H9 (cell line): ENCODE results near the gene ZNF564. TPM values are rescaled to one million over a fixed set of nuclear protein-coding genes. Genes with fewer than 3 reads are reported as not detected.

Experiments
- DNase-seq: peaks from one replicate; pipeline ENCODE4 v3.0.0-alpha.2; 2017
- H2AFZ ChIP-seq: one replicate; pipeline ENCODE4 v1.6.1; 2013; ENCODE audit warnings: mild to moderate bottlenecking, low read length, control low read depth, moderate library complexity
- H2AK5ac ChIP-seq: 2 replicates; pipeline ENCODE4 v1.6.1; 2013; ENCODE audit warnings: low read length, control low read depth, mixed read lengths; ENCODE audit not compliant: insufficient read length
- H2BK120ac ChIP-seq: one replicate; pipeline ENCODE4 v1.6.1; 2013; ENCODE audit warnings: low read depth, mild to moderate bottlenecking, low read length, control low read depth, inconsistent platforms; ENCODE audit not compliant: poor library complexity, severe bottlenecking
- H2BK12ac ChIP-seq: 2 replicates; pipeline ENCODE4 v1.6.1; 2013; ENCODE audit warnings: low read length, control low read depth, mixed read lengths, low read depth; ENCODE audit not compliant: insufficient read length
- H2BK15ac ChIP-seq: 2 replicates; pipeline ENCODE4 v1.6.1; 2013; ENCODE audit warnings: low read depth, low read length, control low read depth
- H2BK20ac ChIP-seq: one replicate; pipeline ENCODE4 v1.6.1; 2013; ENCODE audit warnings: low read depth, mild to moderate bottlenecking, low read length, control low read depth, inconsistent platforms; ENCODE audit not compliant: poor library complexity, severe bottlenecking
- H2BK5ac ChIP-seq: 2 replicates; pipeline ENCODE4 v1.6.1; 2013; ENCODE audit warnings: low read length, control low read depth, mixed read lengths; ENCODE audit not compliant: insufficient read length
- H3K14ac ChIP-seq: 2 replicates; pipeline ENCODE4 v1.6.1; 2013; ENCODE audit warnings: low read length, control low read depth; ENCODE audit not compliant: insufficient read depth
- H3K18ac ChIP-seq: 2 replicates; pipeline ENCODE4 v1.6.1; 2013; ENCODE audit warnings: low read depth, mild to moderate bottlenecking, mixed read lengths, low read length, control low read depth; ENCODE audit not compliant: insufficient read length
- H3K23ac ChIP-seq: 2 replicates; pipeline ENCODE4 v1.6.1; 2013; ENCODE audit warnings: low read length, control low read depth, mixed read lengths, low read depth; ENCODE audit not compliant: insufficient read length
- H3K23me2 ChIP-seq: 2 replicates; pipeline ENCODE4 v1.6.1; 2013; ENCODE audit warnings: low read depth, mild to moderate bottlenecking, mixed read lengths, low read length, control low read depth; ENCODE audit not compliant: insufficient read length, poor library complexity, severe bottlenecking
- H3K27ac ChIP-seq: 2 replicates; pipeline ENCODE4 v1.5.1; 2013; ENCODE audit warnings: low read length, control low read depth, mixed read lengths, low read depth; ENCODE audit not compliant: insufficient read length
- H3K27me3 ChIP-seq: 2 replicates; pipeline ENCODE4 v1.6.1; 2013; ENCODE audit warnings: low read length, control low read depth, inconsistent platforms; ENCODE audit not compliant: insufficient read depth
- H3K4ac ChIP-seq: 2 replicates; pipeline ENCODE4 v1.6.1; 2013; ENCODE audit warnings: low read depth, mild to moderate bottlenecking, control low read depth, inconsistent platforms, low read length, moderate library complexity
- H3K4me1 ChIP-seq: 2 replicates; pipeline ENCODE4 v1.6.1; 2013; ENCODE audit warnings: low read length, control low read depth, inconsistent platforms; ENCODE audit not compliant: insufficient read depth
- H3K4me2 ChIP-seq: 2 replicates; pipeline ENCODE4 v1.6.1; 2013; ENCODE audit warnings: low read length, control low read depth, mixed read lengths; ENCODE audit not compliant: insufficient read length, insufficient read depth
- H3K56ac ChIP-seq: 2 replicates; pipeline ENCODE4 v1.6.1; 2013; ENCODE audit warnings: low read depth, mild to moderate bottlenecking, mixed read lengths, low read length, control low read depth; ENCODE audit not compliant: insufficient read length
- H3K79me1 ChIP-seq: 2 replicates; pipeline ENCODE4 v1.6.1; 2013; ENCODE audit warnings: low read depth, mild to moderate bottlenecking, moderate library complexity, low read length, control low read depth, inconsistent platforms; ENCODE audit not compliant: insufficient read depth, poor library complexity, severe bottlenecking
- H3K79me2 ChIP-seq: 2 replicates; pipeline ENCODE4 v1.6.1; 2013; ENCODE audit warnings: low read length, control low read depth, inconsistent platforms; ENCODE audit not compliant: insufficient read depth
- H3K9ac ChIP-seq: 2 replicates; pipeline ENCODE4 v1.6.1; 2013; ENCODE audit warnings: low read length, control low read depth, mixed read lengths; ENCODE audit not compliant: insufficient read length; ENCODE audit errors: extremely low read depth
- H3K9me3 ChIP-seq: one replicate; pipeline ENCODE4 v1.6.1; 2013; ENCODE audit warnings: low read depth, low read length, inconsistent platforms; ENCODE audit not compliant: control insufficient read depth
- H3T11ph ChIP-seq: one replicate; pipeline ENCODE4 v1.6.1; 2013; ENCODE audit warnings: mild to moderate bottlenecking, low read length, control low read depth, inconsistent platforms
- H4K20me1 ChIP-seq: one replicate; pipeline ENCODE4 v1.6.1; 2013; ENCODE audit not compliant: control insufficient read depth, insufficient read length, insufficient read depth
- H4K5ac ChIP-seq: 2 replicates; pipeline ENCODE4 v1.6.1; 2013; ENCODE audit warnings: low read depth, mild to moderate bottlenecking, mixed read lengths, low read length, control low read depth; ENCODE audit not compliant: insufficient read length
- H4K8ac ChIP-seq: replicated peaks from 2 replicates; pipeline ENCODE4 v1.6.1; 2013; ENCODE audit warnings: low read length, control low read depth, mixed read lengths, low read depth; ENCODE audit not compliant: insufficient read length
- H4K91ac ChIP-seq: 2 replicates; pipeline ENCODE4 v1.6.1; 2013; ENCODE audit warnings: low read depth, mild to moderate bottlenecking, moderate library complexity, mixed read lengths, low read length, control low read depth; ENCODE audit not compliant: insufficient read length
- H3K27ac Mint-ChIP-seq, 3 experiments: 2 replicates in 2 of 3; 3 replicates in 1 of 3; pipeline ENCODE4 v1.8.0; 2020 to 2021; ENCODE audit warnings: mixed read lengths in 3 of 3, mild to moderate bottlenecking in 1 of 3, moderate library complexity in 1 of 3
- H3K27me3 Mint-ChIP-seq: 2 replicates; pipeline ENCODE4 v1.8.0; 2021; ENCODE audit warnings: low read depth, mild to moderate bottlenecking, moderate library complexity, mixed read lengths
- H3K36me3 Mint-ChIP-seq, 3 experiments: 2 replicates in 2 of 3; 3 replicates in 1 of 3; pipeline ENCODE4 v1.8.0; 2020 to 2021; ENCODE audit warnings: low read depth in 3 of 3, mixed read lengths in 3 of 3; ENCODE audit not compliant: insufficient read depth in 1 of 3
- H3K4me1 Mint-ChIP-seq, 2 experiments: 2 replicates each; pipeline ENCODE4 v1.8.0; 2020; ENCODE audit warnings: mixed read lengths in 2 of 2
- H3K4me3 Mint-ChIP-seq, 2 experiments: 2 replicates in 1 of 2; 3 replicates in 1 of 2; pipeline ENCODE4 v1.8.0; 2020 to 2021; ENCODE audit warnings: mild to moderate bottlenecking in 2 of 2, mixed read lengths in 2 of 2, moderate library complexity in 1 of 2
- H3K9me3 Mint-ChIP-seq, 2 experiments: 2 replicates in 1 of 2; 3 replicates in 1 of 2; pipeline ENCODE4 v1.8.0; 2020; ENCODE audit warnings: mild to moderate bottlenecking in 2 of 2, mixed read lengths in 2 of 2, moderate library complexity in 1 of 2
- CTCF ChIP-seq: fragments of 200-600 bp; sonication (generic); conservative IDR thresholded peaks from 3 replicates; pipeline ENCODE4 v1.8.0; 2021; ENCODE audit warnings: antibody characterized with exemption, mild to moderate bottlenecking
- WGBS: extraction: QIAGEN DNeasy Blood & Tissue Kit; methylation state at CpG from one replicate; pipeline ENCODE4 v1.1.7; 2013; ENCODE audit warnings: missing lambda C conversion rate, low lambda C conversion rate, mixed read lengths; ENCODE audit not compliant: insufficient read length; ENCODE audit errors: extremely low coverage; 5-methylcytosine and 5-hydroxymethylcytosine counted together
- total RNA-seq: library from RNA; stranded (reverse); gene quantifications from 2 replicates; pipeline ENCODE4 v1.2.1, GENCODE V29; 2021

ZNF564 gene
- total RNA-seq, 1 experiment from 2014 or later: 11.3 TPM

- peaks cover 6% of the 10 kb centered on the region for H3K79me1 ChIP-seq
- H3K4me1 ChIP-seq: no peaks in the 10 kb centered on the region; the same call in 1 of the 2 replicates
- no peak overlapping the region for H2BK12ac ChIP-seq
- no CpG with 5 or more reads among the region's 8 CpGs for WGBS
- peaks cover 7% of the 10 kb centered on the region; the same call in 1 of the 2 replicates for H3K79me2 ChIP-seq
- no peak overlapping the region for H3K4me2 ChIP-seq
- no peak overlapping the region for H3K9ac ChIP-seq
- H4K8ac ChIP-seq: no peak overlapping the region
- Mint-ChIP-seq H3K4me1 (peaks cover 9 to 19% of the 10 kb centered on the region in 2 experiments), H3K36me3 (peaks cover 27 to 69% (median 65%) of the 10 kb centered on the region in 3 experiments), H3K27ac (peak overlapping the region in 1 of 3 experiments; percentile 69; a peak in 1 of 7 replicates), H3K4me3 (no peak overlapping the region), H3K9me3 (peaks cover 13 to 48% of the 10 kb centered on the region in 2 experiments), H3K27me3 (no peaks in the 10 kb centered on the region)
- H2BK20ac ChIP-seq: no peak overlapping the region
- H2AFZ ChIP-seq: no peak overlapping the region
- H3K56ac ChIP-seq: no peak overlapping the region
- H4K91ac ChIP-seq: no peak overlapping the region
- H2BK120ac ChIP-seq: no peak overlapping the region
- no peak overlapping the region for H3K14ac ChIP-seq
- DNase-seq: no peak
- no peak overlapping the region for H3K23ac ChIP-seq
- H2AK5ac ChIP-seq: no peak overlapping the region
- no peak overlapping the region for H2BK15ac ChIP-seq
- H3T11ph ChIP-seq: no peak overlapping the region
- no peak overlapping the region for H3K18ac ChIP-seq
- no peak overlapping the region for H3K27ac ChIP-seq
- no peaks in the 10 kb centered on the region for H4K20me1 ChIP-seq
- H4K5ac ChIP-seq: no peak overlapping the region
- no peaks in the 10 kb centered on the region for H3K23me2 ChIP-seq
- no peaks in the 10 kb centered on the region for H3K27me3 ChIP-seq
- H3K4ac ChIP-seq: no peak overlapping the region
- TF ChIP-seq CTCF: no peak
- H3K9me3 ChIP-seq: no peaks in the 10 kb centered on the region
- no peak overlapping the region for H2BK5ac ChIP-seq
Observed at GRCh38 chr19:12545267-12545666, 6.0 kb downstream of the ZNF564 start.
